DMS153 treated with DMSO at 0.1 percent for 48 hours (cell line): ENCODE measurements around the gene ANKMY1.

ENCODE experiments used
- DNase-seq: peaks from one replicate; lab custom pipeline; 2025; ENCODE audit not compliant: unreplicated experiment; lab: John Stamatoyannopoulos, UW

Gene ANKMY1

GRCh38 chr2:240579771-240580614 is 22.2 kb upstream of the ANKMY1 start:
- DNase-seq: peak; percentile 4

- no peak for DNase-seq
Observed at GRCh38 chr2:240579071-240579762, 21.4 kb upstream of the ANKMY1 start.

GRCh38 chr2:240578488-240578887 is 20.7 kb upstream of the ANKMY1 start:
- no peak for DNase-seq

- no peak for DNase-seq
Observed at GRCh38 chr2:240578110-240578450, 20.3 kb upstream of the ANKMY1 start.

DNA sequence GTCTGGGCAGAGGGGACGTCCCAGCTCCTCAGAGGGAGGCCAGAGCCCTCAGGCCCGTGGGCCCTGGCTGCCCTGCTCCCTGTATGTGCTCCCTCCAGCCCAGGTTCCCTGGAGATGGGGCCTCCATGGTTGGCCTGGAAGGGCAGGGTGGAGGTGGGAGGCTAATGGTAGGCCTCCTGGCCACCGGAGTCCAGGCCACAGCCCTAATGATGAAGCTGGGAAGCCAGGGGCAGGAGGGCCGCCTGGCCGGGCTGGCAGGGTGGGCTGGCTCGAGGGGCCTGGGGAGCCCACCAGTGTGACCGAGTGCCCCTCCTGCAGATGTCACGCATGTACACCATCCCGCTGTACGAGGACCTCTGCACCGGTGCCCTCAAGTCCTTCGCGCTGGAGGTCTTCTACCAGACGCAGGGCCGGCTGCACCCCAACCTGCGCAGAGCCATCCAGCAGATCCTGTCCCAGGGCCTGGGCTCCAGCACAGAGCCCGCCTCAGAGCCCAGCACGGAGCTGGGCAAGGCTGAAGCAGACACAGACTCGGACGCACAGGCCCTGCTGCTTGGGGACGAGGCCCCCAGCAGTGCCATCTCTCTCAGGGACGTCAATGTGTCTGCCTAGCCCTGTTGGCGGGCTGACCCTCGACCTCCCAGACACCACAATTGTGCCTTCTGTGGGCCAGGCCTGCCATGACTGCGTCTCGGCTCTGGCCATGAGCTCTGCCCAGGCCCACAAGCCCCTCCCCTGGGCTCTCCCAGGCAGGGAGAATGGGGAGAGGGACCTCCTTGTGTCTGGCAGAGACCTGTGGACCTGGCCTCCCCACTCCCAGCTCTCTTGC is 19.7 kb upstream of the ANKMY1 start:
- DNase-seq: no peak

GRCh38 chr2:240576436-240577205 is 18.8 kb upstream of the ANKMY1 start:
- DNase-seq: no peak

- no peak for DNase-seq
Observed at GRCh38 chr2:240576036-240576435, 18.2 kb upstream of the ANKMY1 start.

DNA sequence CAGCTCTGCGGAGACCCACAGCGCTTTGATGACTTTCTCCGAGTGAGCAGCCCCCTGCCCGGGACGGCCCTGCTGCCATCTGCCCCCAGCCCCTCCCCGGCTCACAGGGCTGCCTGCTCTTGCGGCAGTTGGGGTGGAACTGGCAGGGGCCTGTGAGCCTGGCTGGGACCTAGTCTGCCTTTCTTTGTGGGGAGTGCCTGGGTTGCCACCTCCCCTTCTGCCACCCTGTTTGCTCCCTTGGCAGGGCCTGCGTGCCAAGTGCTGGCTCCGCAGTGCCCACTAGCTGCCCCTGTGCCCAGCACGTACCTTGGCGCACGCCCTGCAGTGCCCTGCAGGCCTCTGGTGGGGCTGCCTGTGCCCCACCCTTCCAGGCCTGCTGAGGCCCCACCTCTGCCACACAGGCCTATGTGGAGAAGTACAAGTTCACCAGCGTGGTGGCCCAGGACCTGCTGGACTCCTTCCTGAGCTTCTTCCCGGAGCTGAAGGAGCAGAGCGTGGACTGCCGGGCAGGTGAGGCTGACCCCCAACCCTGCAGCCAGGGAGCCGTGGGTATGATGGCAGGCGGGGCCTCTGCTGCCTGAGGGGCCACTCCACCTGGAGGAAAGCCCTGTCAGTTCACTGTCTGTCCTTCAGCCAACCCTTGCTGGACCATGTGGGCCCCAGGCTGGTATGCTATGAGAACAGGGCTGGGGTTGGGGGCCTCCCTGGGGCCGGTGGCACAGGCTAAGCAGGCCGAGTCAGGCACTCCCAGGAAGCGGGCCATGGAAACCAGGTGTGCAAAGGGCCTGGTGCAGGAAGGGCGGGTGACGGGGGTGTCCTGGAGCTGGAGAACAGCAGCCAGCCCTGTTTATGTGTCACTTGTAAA is 17.5 kb upstream of the ANKMY1 start:
- DNase-seq: no peak

- no peak for DNase-seq
Observed at GRCh38 chr2:240574386-240575100, 16.8 kb upstream of the ANKMY1 start.

DNA sequence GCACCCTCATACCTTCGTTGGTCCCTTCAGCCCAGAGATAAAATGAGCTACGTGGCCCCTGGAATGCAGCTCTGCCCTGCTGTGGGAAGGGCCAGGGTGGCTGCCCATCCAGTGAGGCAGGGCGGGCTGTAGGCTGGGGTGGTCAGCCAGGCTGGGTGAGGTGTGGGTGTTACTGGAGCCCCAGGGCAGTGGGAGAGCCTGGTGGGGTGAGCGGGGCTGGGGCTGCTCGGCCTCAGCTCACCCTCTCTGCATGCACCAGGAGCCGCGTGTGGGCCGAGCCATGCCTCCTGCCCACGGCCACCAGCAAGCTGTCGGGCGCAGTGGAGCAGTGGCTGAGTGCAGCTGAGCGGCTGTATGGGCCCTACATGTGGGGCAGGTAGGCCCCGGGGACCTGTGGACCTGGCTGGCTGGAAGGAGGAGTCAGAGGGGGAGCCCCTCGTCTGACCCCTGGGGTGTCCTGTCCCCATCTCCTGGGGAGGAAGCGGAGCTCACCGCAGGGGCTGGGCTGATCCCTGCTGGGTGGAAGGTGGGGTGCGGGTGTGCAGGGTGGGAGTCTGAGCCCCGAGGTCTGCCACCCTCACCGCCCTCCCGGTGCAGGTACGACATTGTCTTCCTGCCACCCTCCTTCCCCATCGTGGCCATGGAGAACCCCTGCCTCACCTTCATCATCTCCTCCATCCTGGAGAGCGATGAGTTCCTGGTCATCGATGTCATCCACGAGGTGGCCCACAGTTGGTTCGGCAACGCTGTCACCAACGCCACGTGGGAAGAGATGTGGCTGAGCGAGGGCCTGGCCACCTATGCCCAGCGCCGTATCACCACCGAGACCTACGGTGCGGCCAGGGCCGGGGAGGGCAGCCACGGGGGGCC is 16.0 kb upstream of the ANKMY1 start:
- DNase-seq: no peak

DNA sequence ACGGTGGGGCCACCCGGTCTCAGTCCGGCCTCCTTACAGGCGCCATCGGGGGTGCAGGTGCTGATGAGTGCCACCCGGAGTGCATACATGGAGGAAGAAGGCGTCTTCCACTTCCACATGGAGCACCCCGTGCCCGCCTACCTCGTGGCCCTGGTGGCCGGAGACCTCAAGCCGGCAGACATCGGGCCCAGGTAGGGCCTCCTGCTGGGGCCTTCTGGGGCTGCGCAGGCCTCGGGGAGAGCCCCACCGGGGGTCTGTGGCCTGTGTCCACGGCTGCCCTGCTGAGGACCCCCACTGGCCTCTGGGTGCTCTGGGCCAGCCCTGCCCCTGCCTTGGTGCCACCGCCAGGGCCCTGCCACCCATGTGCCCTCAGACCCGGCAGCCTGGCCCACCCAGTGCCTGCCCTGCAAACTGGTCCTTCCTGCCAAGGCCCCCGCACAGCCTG is 15.3 kb upstream of the ANKMY1 start:
- no peak for DNase-seq

- DNase-seq: no peak
Observed at GRCh38 chr2:240572141-240573031, 14.6 kb upstream of the ANKMY1 start.

DNA sequence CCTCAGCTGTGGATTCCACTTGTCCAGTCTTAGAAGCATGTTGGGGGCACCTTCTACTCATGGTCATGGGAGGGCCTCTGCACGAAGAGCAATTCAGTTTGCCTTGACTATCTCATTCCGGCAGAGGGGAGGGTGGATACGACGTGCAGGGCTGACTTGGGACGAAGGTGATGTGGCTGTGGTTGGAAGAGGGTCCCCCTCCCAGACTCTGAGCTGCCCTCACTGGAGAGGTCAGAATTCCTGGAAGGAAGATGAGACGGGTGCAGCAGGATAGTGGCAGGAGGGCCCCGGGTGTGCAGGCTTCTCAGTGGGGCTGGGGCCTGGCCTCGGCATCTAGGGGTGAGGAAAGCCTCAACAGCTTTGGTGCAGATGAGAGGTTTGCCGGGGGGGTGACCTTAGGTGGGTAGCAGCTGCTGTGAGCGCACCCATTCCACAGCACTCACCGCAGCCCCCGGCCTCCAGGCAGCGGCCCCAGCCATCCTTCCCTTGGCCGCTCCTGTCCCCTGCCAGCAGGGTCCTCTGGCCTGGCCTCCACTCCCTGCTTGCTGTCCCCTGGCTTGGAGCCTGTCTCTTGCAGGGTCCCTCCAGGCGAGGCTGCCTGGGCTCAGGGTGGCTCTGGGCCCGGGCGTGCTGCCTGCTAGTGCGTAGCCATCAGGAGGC is 13.7 kb upstream of the ANKMY1 start:
- DNase-seq: no peak

GRCh38 chr2:240570531-240571313 is 12.9 kb upstream of the ANKMY1 start:
- DNase-seq: no peak

GRCh38 chr2:240569998-240570530 is 12.3 kb upstream of the ANKMY1 start:
- DNase-seq: no peak

- DNase-seq: no peak
Observed at GRCh38 chr2:240569523-240569997, 11.8 kb upstream of the ANKMY1 start.
